22Rv1 (cell line): ENCODE measurements around the gene AKR1C8.

Experiments used
- ZFX ChIP-seq: fragments of 450-650 bp; IDR thresholded peaks from 2 replicates; pipeline ENCODE4 v1.6.1; 2017; ENCODE audit warnings: antibody characterized with exemption, borderline replicate concordance
- TF ChIP-seq, protein P1 (sequence below): fragments of 450-650 bp; IDR thresholded peaks from 2 replicates; pipeline ENCODE4 v1.5.1; 2017; ENCODE audit warnings: mild to moderate bottlenecking

DNA sequence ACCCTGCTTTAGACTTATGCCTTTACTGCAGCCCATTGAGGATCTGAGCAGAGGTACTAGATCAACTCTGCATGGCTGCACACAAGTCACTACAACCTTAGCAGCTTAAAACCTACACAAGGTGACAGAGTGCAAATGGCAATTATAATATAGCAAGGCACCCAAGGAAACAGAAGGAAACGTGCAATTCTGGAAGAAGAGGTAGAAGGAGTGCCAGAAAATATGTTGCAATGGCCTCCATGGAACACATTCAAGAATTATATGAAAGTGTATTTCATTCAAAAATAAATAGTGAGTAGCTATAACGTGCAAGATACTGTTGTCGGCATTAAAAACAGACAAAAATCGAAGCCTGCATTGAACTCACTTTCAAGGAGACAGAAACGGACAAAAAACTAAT is 2.9 kb upstream of the AKR1C8 start:
- TF ChIP-seq, protein P1, sequence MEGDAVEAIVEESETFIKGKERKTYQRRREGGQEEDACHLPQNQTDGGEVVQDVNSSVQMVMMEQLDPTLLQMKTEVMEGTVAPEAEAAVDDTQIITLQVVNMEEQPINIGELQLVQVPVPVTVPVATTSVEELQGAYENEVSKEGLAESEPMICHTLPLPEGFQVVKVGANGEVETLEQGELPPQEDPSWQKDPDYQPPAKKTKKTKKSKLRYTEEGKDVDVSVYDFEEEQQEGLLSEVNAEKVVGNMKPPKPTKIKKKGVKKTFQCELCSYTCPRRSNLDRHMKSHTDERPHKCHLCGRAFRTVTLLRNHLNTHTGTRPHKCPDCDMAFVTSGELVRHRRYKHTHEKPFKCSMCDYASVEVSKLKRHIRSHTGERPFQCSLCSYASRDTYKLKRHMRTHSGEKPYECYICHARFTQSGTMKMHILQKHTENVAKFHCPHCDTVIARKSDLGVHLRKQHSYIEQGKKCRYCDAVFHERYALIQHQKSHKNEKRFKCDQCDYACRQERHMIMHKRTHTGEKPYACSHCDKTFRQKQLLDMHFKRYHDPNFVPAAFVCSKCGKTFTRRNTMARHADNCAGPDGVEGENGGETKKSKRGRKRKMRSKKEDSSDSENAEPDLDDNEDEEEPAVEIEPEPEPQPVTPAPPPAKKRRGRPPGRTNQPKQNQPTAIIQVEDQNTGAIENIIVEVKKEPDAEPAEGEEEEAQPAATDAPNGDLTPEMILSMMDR = no peak
- TF ChIP-seq ZFX = no peak
